Activated CD8-positive, alpha-beta memory T cell treated with anti-CD3 and anti-CD28 coated beads, Interleukin-2, amount 10 ng/mL, durations not matched to agents 7 days and 5 days (primary cell): ENCODE results near the gene LEMD1. TPM values are rescaled to one million over a fixed set of nuclear protein-coding genes. Genes with fewer than 3 reads are reported as not detected.
"Not testable (repeated sequence)": the region's sequence is repeated elsewhere in the genome, so short reads cannot be mapped to it uniquely, and the experiment has no call there.

Source experiments
- ATAC-seq: fragments of 150-1000 bp; cut with Tn5 transposase; one replicate; pipeline ENCODE4 v1.10.0; 2021; ENCODE audit warnings: moderate library complexity
- CTCF ChIA-PET: fragments of 350-600 bp; sonication (Branson Sonifier 250); formaldehyde crosslinking; loops from one replicate; lab custom pipeline; 2021; ENCODE audit warnings: antibody characterized with exemption; lab: Charles Lee
- DNase-seq: peaks from one replicate; pipeline ENCODE4 v3.0.0-alpha.2; 2020
- H3K27ac Mint-ChIP-seq: one replicate; pipeline ENCODE4 v1.8.0; 2021; ENCODE audit warnings: mild to moderate bottlenecking, mixed read lengths
- H3K27me3 Mint-ChIP-seq: one replicate; pipeline ENCODE4 v1.8.0; 2021; ENCODE audit warnings: mixed read lengths
- H3K36me3 Mint-ChIP-seq: one replicate; pipeline ENCODE4 v1.8.0; 2021; ENCODE audit warnings: mild to moderate bottlenecking, mixed read lengths
- H3K4me1 Mint-ChIP-seq: one replicate; pipeline ENCODE4 v1.8.0; 2021; ENCODE audit warnings: mixed read lengths
- H3K4me3 Mint-ChIP-seq: one replicate; pipeline ENCODE4 v1.8.0; 2021; ENCODE audit warnings: mild to moderate bottlenecking, moderate library complexity, mixed read lengths
- H3K9me3 Mint-ChIP-seq: one replicate; pipeline ENCODE4 v1.8.0; 2022; ENCODE audit warnings: low read depth, mixed read lengths
- total RNA-seq, 2 experiments: library from RNA; stranded (reverse); gene quantifications; one replicate each; pipeline ENCODE4 v1.2.3, GENCODE V29; 2021

The LEMD1 gene
- total RNA-seq, 2 experiments from 2014 or later, result 0.54 to 1.8 TPM

GRCh38 chr1:205432692-205433091, 10.8 kb upstream of the LEMD1 start:
- ATAC-seq, DNase-seq, H3K36me3 Mint-ChIP-seq, H3K4me3 Mint-ChIP-seq, H3K27ac Mint-ChIP-seq, H3K9me3 Mint-ChIP-seq: not testable (repeated sequence)
- peaks cover 18% of the 10 kb centered on the region for H3K27me3 Mint-ChIP-seq
- H3K4me1 Mint-ChIP-seq, result peaks cover 15% of the 10 kb centered on the region
- CTCF ChIA-PET, result interaction anchor here (1.4 to 7.3 kb wide), 5 partner anchors 8 to 92 kb away, joined by 3 to 58 read pairs (median 4); no protein-coding TSS in a partner anchor

GRCh38 chr1:205432116-205432515, 10.3 kb upstream of the LEMD1 start:
- CTCF ChIA-PET, result interaction anchor here (1.2 to 7.3 kb wide), 13 partner anchors 8 to 199 kb away, joined by 3 to 58 read pairs (median 8); partner anchors contain the start of gene LEMD1
- H3K27me3 Mint-ChIP-seq, result peaks cover 22% of the 10 kb centered on the region
- no peak for DNase-seq
- no peak overlapping the region for H3K4me3 Mint-ChIP-seq
- H3K36me3 Mint-ChIP-seq, result no peaks in the 10 kb centered on the region
- ATAC-seq, result no peak
- H3K27ac Mint-ChIP-seq, result no peak overlapping the region
- no peaks in the 10 kb centered on the region for H3K9me3 Mint-ChIP-seq
- H3K4me1 Mint-ChIP-seq, result peaks cover 11% of the 10 kb centered on the region

- ATAC-seq (peak; percentile 80), DNase-seq (peak; percentile 57)
- H3K27ac Mint-ChIP-seq, result peak overlapping the region; percentile 38
- peaks cover 9% of the 10 kb centered on the region for H3K4me1 Mint-ChIP-seq
- H3K4me3 Mint-ChIP-seq, result peak overlapping the region; percentile 70
- H3K9me3 Mint-ChIP-seq, result no peaks in the 10 kb centered on the region
- CTCF ChIA-PET, result interaction anchor here (0.6 to 7.3 kb wide), 33 partner anchors 9 to 375 kb away, joined by 3 to 58 read pairs (median 5); partner anchors contain the start of genes LEMD1 and NUAK2
- H3K36me3 Mint-ChIP-seq, result no peaks in the 10 kb centered on the region
- peaks cover 24% of the 10 kb centered on the region for H3K27me3 Mint-ChIP-seq
Observed at GRCh38 chr1:205430696-205431305, 8.9 kb upstream of the LEMD1 start.

- CTCF ChIA-PET, result interaction anchor here (0.6 to 7.3 kb wide), 29 partner anchors 8 to 312 kb away, joined by 3 to 58 read pairs (median 5); partner anchors contain the start of genes LEMD1 and NUAK2
Observed at GRCh38 chr1:205429762-205430695, 8.2 kb upstream of the LEMD1 start.

GRCh38 chr1:205424901-205425600, 3.2 kb upstream of the LEMD1 start:
- no peak overlapping the region for H3K27ac Mint-ChIP-seq
- CTCF ChIA-PET, result interaction anchor here (0.8 to 2.1 kb wide), 5 partner anchors 9 to 152 kb away, joined by 3 to 21 read pairs (median 3); no protein-coding TSS in a partner anchor
- H3K36me3 Mint-ChIP-seq, result no peaks in the 10 kb centered on the region
- no peak for DNase-seq
- no peaks in the 10 kb centered on the region for H3K9me3 Mint-ChIP-seq
- H3K4me1 Mint-ChIP-seq, result no peaks in the 10 kb centered on the region
- no peak overlapping the region for H3K4me3 Mint-ChIP-seq
- peaks cover 58% of the 10 kb centered on the region for H3K27me3 Mint-ChIP-seq
- ATAC-seq, result no peak

More at GRCh38 chr1:205429762-205430695, 8.2 kb upstream of the LEMD1 start:
- ATAC-seq (no peak), DNase-seq (no peak)
- Mint-ChIP-seq H3K9me3 (no peaks in the 10 kb centered on the region), H3K36me3 (no peaks in the 10 kb centered on the region), H3K4me3 (peak overlapping the region; percentile 70), H3K4me1 (peaks cover 9% of the 10 kb centered on the region), H3K27ac (no peak overlapping the region), H3K27me3 (peaks cover 27% of the 10 kb centered on the region)

GRCh38 chr1:205423814-205424399, 2.1 kb upstream of the LEMD1 start:
- H3K36me3 Mint-ChIP-seq, result no peaks in the 10 kb centered on the region
- DNase-seq, result no peak
- ATAC-seq, result no peak
- H3K4me1 Mint-ChIP-seq, result no peaks in the 10 kb centered on the region
- peaks cover 60% of the 10 kb centered on the region for H3K27me3 Mint-ChIP-seq
- CTCF ChIA-PET, result interaction anchor here (1.3 to 2.1 kb wide), 7 partner anchors 9 to 151 kb away, joined by 3 to 21 read pairs (median 4); no protein-coding TSS in a partner anchor
- no peaks in the 10 kb centered on the region for H3K9me3 Mint-ChIP-seq
- H3K27ac Mint-ChIP-seq, result no peak overlapping the region
- H3K4me3 Mint-ChIP-seq, result no peak overlapping the region

GRCh38 chr1:205422993-205423642, 1.3 kb upstream of the LEMD1 start:
- H3K36me3 Mint-ChIP-seq, result no peaks in the 10 kb centered on the region
- no peaks in the 10 kb centered on the region for H3K4me1 Mint-ChIP-seq
- DNase-seq (no peak), ATAC-seq (no peak)
- CTCF ChIA-PET, result interaction anchor here (1.2 to 2.9 kb wide), 9 partner anchors 8 to 101 kb away, joined by 3 to 21 read pairs (median 4); no protein-coding TSS in a partner anchor
- H3K27ac Mint-ChIP-seq, result no peak overlapping the region
- no peak overlapping the region for H3K4me3 Mint-ChIP-seq
- no peaks in the 10 kb centered on the region for H3K9me3 Mint-ChIP-seq
- H3K27me3 Mint-ChIP-seq, result peaks cover 60% of the 10 kb centered on the region

- Mint-ChIP-seq H3K9me3 (no peaks in the 10 kb centered on the region), H3K4me1 (no peaks in the 10 kb centered on the region), H3K4me3 (no peak overlapping the region), H3K36me3 (no peaks in the 10 kb centered on the region), H3K27ac (no peak overlapping the region), H3K27me3 (peaks cover 48% of the 10 kb centered on the region)
- DNase-seq (no peak), ATAC-seq (no peak)
- CTCF ChIA-PET, result interaction anchor here (1.2 to 3.7 kb wide), 7 partner anchors 10 to 103 kb away, joined by 3 to 16 read pairs (median 4); no protein-coding TSS in a partner anchor
Observed at GRCh38 chr1:205420938-205421337, 918 bp downstream of the LEMD1 start.

- CTCF ChIA-PET, result interaction anchor here (0.7 to 1.9 kb wide), 5 partner anchors 13 to 83 kb away, joined by 3 to 8 read pairs (median 3); no protein-coding TSS in a partner anchor
- Mint-ChIP-seq H3K27me3 (peaks cover 29% of the 10 kb centered on the region), H3K36me3 (no peaks in the 10 kb centered on the region), H3K9me3 (no peaks in the 10 kb centered on the region), H3K4me3 (no peak overlapping the region), H3K4me1 (no peaks in the 10 kb centered on the region), H3K27ac (no peak overlapping the region)
- no peak for DNase-seq
- ATAC-seq, result no peak
Observed at GRCh38 chr1:205417870-205418635, 3.8 kb downstream of the LEMD1 start.

GRCh38 chr1:205416322-205416721, 5.5 kb downstream of the LEMD1 start:
- Mint-ChIP-seq H3K27me3 (peaks cover 24% of the 10 kb centered on the region), H3K4me1 (no peaks in the 10 kb centered on the region), H3K9me3 (no peaks in the 10 kb centered on the region), H3K27ac (no peak overlapping the region), H3K36me3 (no peaks in the 10 kb centered on the region), H3K4me3 (no peak overlapping the region)
- CTCF ChIA-PET, result interaction anchor here (0.8 to 1.8 kb wide), 5 partner anchors 14 to 113 kb away, joined by 3 to 10 read pairs (median 4); no protein-coding TSS in a partner anchor
- no peak for ATAC-seq
- no peak for DNase-seq

- CTCF ChIA-PET, result interaction anchor here (2.5 kb wide), 1 partner anchor 14 kb away, joined by 7 read pairs; no protein-coding TSS in a partner anchor
- H3K4me1 Mint-ChIP-seq, result peaks cover 2% of the 10 kb centered on the region
- H3K9me3 Mint-ChIP-seq, result no peaks in the 10 kb centered on the region
- no peaks in the 10 kb centered on the region for H3K36me3 Mint-ChIP-seq
- H3K4me3 Mint-ChIP-seq, result no peak overlapping the region
- no peak for DNase-seq
- no peak for ATAC-seq
- no peak overlapping the region for H3K27ac Mint-ChIP-seq
- H3K27me3 Mint-ChIP-seq, result peaks cover 23% of the 10 kb centered on the region
Observed at GRCh38 chr1:205410581-205411298, 11.1 kb downstream of the LEMD1 start.
